ENCODE data around the gene ARL2BP.
"Not testable (repeated sequence)": the region's sequence is repeated elsewhere in the genome, so short reads cannot be mapped to it uniquely, and the experiment has no call there.

ARL2BP gene

GRCh38 chr16:57264381-57264780 is 19.3 kb downstream of the ARL2BP start:
- no peak for TF ChIP-seq CTCF (IDR thresholded peaks at IDR 0.05; ENCODE audit: insufficient read depth, low read length, missing control alignments)
- DNase-seq (ENCODE audit: low read depth, low spot score): no peak
- H3K4me3 ChIP-seq (ENCODE audit: low read depth, low read length): no peak overlapping the region
- ChIA-PET CTCF (no interaction called here), POLR2A (no interaction called here)

GRCh38 chr16:57264950-57265371 is 19.9 kb downstream of the ARL2BP start:
- POLR2A ChIA-PET: no interaction called here
- no peak for DNase-seq (ENCODE audit: low read depth, low spot score)
- TF ChIP-seq CTCF (IDR thresholded peaks at IDR 0.05; ENCODE audit: insufficient read depth, low read length, missing control alignments): no peak
- no peak overlapping the region for H3K4me3 ChIP-seq (ENCODE audit: low read depth, low read length)
- CTCF ChIA-PET: no interaction called here

- CTCF ChIA-PET: no interaction called here
- no peak for TF ChIP-seq CTCF (IDR thresholded peaks at IDR 0.05; ENCODE audit: insufficient read depth, low read length, missing control alignments)
- DNase-seq (ENCODE audit: low read depth, low spot score): no peak
- no peak overlapping the region for H3K4me3 ChIP-seq (ENCODE audit: low read depth, low read length)
- POLR2A ChIA-PET: no interaction called here
Measured at GRCh38 chr16:57265850-57266530, 20.9 kb downstream of the ARL2BP start.

- CTCF ChIA-PET: no interaction called here
- TF ChIP-seq CTCF (IDR thresholded peaks at IDR 0.05; ENCODE audit: insufficient read depth, low read length, missing control alignments): no peak
- H3K4me3 ChIP-seq (ENCODE audit: low read depth, low read length): no peak overlapping the region
- POLR2A ChIA-PET: no interaction called here
- no peak for DNase-seq (ENCODE audit: low read depth, low spot score)
Measured at GRCh38 chr16:57266531-57267260, 21.6 kb downstream of the ARL2BP start.

GRCh38 chr16:57267343-57267742 is 22.3 kb downstream of the ARL2BP start:
- DNase-seq (ENCODE audit: low read depth, low spot score); CTCF ChIA-PET; H3K4me3 ChIP-seq (ENCODE audit: low read depth, low read length); POLR2A ChIA-PET: not testable (repeated sequence)

- CTCF ChIA-PET: no interaction called here
- no peak for DNase-seq (ENCODE audit: low read depth, low spot score)
- POLR2A ChIA-PET: no interaction called here
Measured at GRCh38 chr16:57268804-57269800, 24.0 kb downstream of the ARL2BP start.

More at GRCh38 chr16:57268804-57269800, 24.0 kb downstream of the ARL2BP start:
- TF ChIP-seq CTCF (IDR thresholded peaks at IDR 0.05; ENCODE audit: insufficient read depth, low read length, missing control alignments): no peak
- no peak overlapping the region for H3K4me3 ChIP-seq (ENCODE audit: low read depth, low read length)
